ENCODE data around the gene TREM1.

- TF ChIP-seq CTCF (IDR thresholded peaks at IDR 0.05) (no peak), POLR2AphosphoS5 (IDR thresholded peaks at IDR 0.05) (no peak), POLR2A (IDR thresholded peaks at IDR 0.05) (no peak)
These were observed 40.7 kb upstream of the TREM1 start for GRCh38 chr6:41327177-41327576.

All from gastroesophageal sphincter (tissue), 3 donors.